Activated T-helper 17 cell treated with anti-CD3 and anti-CD28 coated beads, Interleukin-2, amount 50 U/mL, for 72 hours (primary cell): ENCODE measurements around the gene AGAP5. TPM values are rescaled to one million over a fixed set of nuclear protein-coding genes. Genes with fewer than 3 reads are reported as not detected.
A peak's percentile ranks its signal among the peaks of the same experiment; 100 is the strongest.

Experiments used
- ATAC-seq: fragments of 150-1000 bp; cut with Tn5 transposase; replicated peaks from 2 replicates; pipeline ENCODE4 v1.10.0; 2021; ENCODE audit warnings: mild to moderate bottlenecking, moderate library complexity
- H3K27ac Mint-ChIP-seq: one replicate; pipeline ENCODE4 v1.8.0; 2022; ENCODE audit warnings: mixed read lengths
- H3K27me3 Mint-ChIP-seq: one replicate; pipeline ENCODE4 v1.8.0; 2022; ENCODE audit warnings: mixed read lengths
- H3K36me3 Mint-ChIP-seq: one replicate; pipeline ENCODE4 v1.8.0; 2022; ENCODE audit warnings: low read depth, mild to moderate bottlenecking, mixed read lengths
- H3K4me1 Mint-ChIP-seq: one replicate; pipeline ENCODE4 v1.8.0; 2022; ENCODE audit warnings: mixed read lengths
- H3K4me3 Mint-ChIP-seq: one replicate; pipeline ENCODE4 v1.8.0; 2022; ENCODE audit warnings: mild to moderate bottlenecking, mixed read lengths
- H3K9me3 Mint-ChIP-seq: one replicate; pipeline ENCODE4 v1.8.0; 2022; ENCODE audit warnings: mixed read lengths
- total RNA-seq, 2 donors: library from RNA; stranded (reverse); gene quantifications; one replicate each; pipeline ENCODE4 v1.2.3, GENCODE V29; 2022

The AGAP5 gene
- total RNA-seq, 2 donors from 2014 or later, result 6.3 to 7.2 TPM

DNA sequence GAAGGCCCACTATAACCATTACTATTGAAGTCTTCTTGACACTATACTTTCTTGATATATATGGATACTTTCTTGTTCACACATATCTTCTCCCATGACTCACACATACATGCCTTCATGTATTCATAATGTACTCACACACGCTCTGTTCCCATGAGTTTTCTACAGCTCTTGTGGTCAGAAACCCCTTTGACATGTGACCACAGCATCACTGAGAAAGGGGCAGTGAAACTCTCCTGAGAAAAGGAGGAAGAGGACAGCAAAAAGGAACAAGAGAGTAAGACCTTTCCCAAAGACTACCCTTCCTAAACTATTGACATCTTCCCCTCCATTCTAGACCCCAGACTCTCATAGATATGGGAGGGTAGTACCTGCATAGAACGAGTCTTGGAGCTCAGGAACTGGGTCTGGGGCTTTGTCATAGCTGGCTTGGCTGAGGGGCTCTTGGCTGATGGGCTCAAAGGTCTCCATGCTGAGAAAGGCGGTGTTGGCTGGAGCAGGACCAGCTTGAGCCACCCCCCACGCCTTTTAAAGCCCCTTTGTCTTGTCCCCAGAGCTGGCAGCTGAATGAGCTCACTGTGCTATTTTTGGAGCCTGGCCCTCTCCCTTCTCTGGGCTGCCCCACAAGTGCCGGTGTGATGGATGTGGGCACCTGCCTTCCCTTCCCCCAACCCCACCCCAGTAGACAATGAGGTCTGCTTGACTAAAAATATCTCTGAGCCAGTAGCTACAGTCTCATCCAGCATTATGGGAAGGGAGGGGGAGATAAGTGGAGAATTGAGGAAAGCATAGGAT lies 47.2 kb downstream of the AGAP5 start:
- ATAC-seq, result peak; percentile 31
- no peak overlapping the region for H3K27ac Mint-ChIP-seq
- H3K36me3 Mint-ChIP-seq, result no peaks in the 10 kb centered on the region
- H3K27me3 Mint-ChIP-seq, result peaks cover 11% of the 10 kb centered on the region
- H3K4me1 Mint-ChIP-seq, result no peaks in the 10 kb centered on the region
- no peak overlapping the region for H3K4me3 Mint-ChIP-seq
- H3K9me3 Mint-ChIP-seq, result no peaks in the 10 kb centered on the region

DNA sequence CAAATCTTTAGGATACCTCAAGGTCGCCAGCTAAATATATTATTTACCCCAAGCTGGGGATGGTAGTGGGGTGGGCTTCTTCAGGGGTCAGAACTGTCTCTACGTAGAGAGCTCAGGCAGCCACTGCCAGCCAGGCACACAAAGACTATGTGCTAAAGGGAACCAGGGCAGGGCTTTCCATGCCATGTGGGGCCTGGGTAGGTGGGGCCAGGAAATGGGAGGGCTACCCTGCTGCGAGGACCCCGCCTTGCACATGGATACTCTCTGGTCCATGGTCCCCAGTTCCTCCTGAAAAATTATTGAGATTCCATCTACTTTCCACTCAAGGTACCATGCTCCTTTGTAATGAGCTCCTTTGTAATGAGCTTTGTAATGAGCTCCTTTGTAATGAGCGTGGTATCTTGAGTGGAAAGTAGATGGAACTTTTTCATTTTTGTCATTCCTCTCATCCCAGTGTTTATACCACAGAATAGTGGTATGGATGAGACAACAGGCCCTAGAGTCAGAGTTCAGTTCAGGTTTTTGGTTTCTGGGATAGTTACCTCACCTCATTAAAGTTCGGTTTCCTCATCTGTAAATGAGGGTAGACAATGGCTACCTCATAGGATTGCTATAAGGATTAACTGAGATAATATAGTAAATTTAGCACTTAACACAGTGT lies 47.9 kb downstream of the AGAP5 start:
- no peak for ATAC-seq
- no peaks in the 10 kb centered on the region for H3K9me3 Mint-ChIP-seq
- H3K4me1 Mint-ChIP-seq, result peaks cover 5% of the 10 kb centered on the region
- peaks cover 11% of the 10 kb centered on the region for H3K27me3 Mint-ChIP-seq
- no peaks in the 10 kb centered on the region for H3K36me3 Mint-ChIP-seq
- no peak overlapping the region for H3K4me3 Mint-ChIP-seq
- H3K27ac Mint-ChIP-seq, result no peak overlapping the region

DNA sequence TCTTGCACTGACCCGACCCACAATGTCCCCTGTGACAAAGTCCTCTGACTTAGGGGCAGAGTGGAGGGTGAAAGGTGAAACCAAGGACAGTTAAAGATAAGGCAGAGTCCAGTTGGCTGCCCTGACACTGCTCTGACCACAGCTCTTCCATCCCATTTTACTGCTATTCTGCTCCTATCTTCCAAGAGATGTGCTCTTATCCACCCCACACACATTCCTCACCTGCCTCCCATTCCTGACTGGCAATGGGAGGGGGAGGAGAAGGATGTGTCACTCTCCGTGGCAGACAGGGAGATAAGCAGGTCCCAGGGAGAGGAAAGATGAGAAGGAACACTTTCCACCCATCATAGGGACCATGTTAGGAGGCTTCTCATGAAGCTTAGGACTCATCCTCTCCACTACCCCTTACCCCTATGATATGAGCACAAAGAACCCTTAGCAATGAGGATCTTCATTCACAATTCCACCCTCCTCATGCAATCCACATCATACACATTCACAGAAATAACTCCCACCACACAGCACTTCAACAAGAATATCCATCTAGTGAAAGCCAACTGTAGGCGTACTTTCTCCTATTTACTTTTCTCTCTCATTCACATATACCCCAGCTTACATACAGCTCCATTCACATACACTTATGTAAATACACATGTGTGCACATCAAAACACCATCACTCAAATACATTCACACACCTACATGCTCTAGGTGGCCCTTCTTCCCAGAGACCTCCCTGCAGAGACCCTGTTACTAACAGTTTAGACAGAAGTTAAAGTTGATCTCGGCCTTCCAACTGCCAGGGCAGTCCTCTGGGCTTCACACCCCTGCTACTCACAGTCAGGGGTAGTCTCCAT lies 48.7 kb downstream of the AGAP5 start:
- no peak for ATAC-seq
- H3K36me3 Mint-ChIP-seq, result no peaks in the 10 kb centered on the region
- H3K27me3 Mint-ChIP-seq, result peaks cover 11% of the 10 kb centered on the region
- H3K4me1 Mint-ChIP-seq, result peaks cover 9% of the 10 kb centered on the region
- no peaks in the 10 kb centered on the region for H3K9me3 Mint-ChIP-seq
- no peak overlapping the region for H3K27ac Mint-ChIP-seq
- H3K4me3 Mint-ChIP-seq, result peak overlapping the region; percentile 57

DNA sequence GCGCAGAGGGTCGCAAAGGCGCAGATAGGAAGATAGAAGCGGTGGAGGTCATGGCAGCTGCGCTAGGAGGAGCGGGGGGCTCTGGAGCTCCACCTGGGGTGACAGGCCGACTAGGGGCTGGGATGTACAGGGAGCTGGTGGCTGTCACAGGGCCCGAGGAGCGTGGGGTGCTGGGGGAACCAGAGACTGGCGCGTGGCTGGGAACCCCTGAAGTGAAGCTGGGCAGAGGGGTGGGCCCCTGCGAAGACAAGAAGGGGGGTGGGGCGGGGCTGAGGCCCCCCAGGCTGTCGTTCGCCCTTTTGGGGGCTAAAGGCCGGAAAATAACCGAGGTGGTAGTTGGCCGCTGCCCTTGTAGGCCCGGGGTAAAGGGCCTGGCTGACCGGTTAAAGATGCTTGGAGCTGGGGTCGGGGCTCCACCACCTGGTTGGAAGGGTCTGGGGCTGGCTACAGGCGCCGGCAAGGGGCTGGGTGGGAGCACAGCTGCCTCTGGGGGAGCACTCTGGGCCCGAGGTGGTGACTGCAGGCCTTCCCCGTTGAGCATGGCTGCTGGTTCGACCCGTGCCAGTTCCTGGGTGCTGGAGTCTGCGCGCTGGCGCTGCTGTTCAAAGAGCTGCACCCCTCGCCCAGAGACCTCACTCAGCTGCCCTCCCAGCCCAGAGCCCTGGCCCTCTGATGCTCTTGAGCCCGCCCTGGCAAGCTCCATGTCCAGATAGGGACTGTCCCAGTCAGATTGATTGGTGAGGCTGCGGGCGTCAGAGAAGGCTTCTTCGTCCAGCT lies 49.8 kb downstream of the AGAP5 start:
- H3K4me3 Mint-ChIP-seq, result peak overlapping the region; percentile 57
- H3K27me3 Mint-ChIP-seq, result peaks cover 11% of the 10 kb centered on the region
- no peaks in the 10 kb centered on the region for H3K36me3 Mint-ChIP-seq
- no peaks in the 10 kb centered on the region for H3K9me3 Mint-ChIP-seq
- H3K4me1 Mint-ChIP-seq, result peaks cover 12% of the 10 kb centered on the region
- H3K27ac Mint-ChIP-seq, result peak overlapping the region; percentile 38
- ATAC-seq, result no peak

DNA sequence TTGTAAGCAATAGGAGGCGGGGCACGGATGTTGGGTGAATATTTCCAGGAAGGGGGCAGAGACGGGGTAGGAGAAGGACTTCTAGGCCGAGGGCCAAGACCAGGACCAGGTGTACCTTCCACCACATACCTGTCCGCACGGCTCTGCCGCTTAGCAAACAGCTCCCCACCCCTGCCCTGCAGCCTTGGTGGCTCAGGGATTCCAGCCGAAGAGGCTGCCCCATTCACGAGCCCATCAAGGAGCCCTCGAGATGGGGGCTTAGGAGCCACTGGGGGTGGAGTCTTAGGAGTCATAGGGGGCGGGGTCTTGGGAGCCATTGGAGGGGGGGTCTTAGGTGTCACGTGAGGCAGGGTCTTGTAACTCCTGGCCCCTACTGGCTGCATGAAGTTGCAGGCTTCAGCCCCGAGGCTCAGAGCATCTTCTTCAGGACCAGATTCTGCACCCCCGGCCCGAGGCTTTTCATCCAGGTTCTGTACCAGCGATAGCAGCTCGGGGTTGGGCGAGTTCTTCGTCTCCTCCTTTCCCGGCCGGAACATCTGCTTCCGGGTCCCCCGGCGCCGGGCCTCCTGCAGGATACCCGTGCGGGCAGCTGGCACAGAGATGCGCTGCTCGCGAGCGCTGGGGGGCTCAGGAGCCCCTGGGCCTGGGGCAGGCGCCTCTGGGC lies 50.6 kb downstream of the AGAP5 start:
- Mint-ChIP-seq H3K27me3 (peaks cover 11% of the 10 kb centered on the region), H3K27ac (peak overlapping the region; percentile 38), H3K4me3 (peak overlapping the region; percentile 57), H3K36me3 (no peaks in the 10 kb centered on the region), H3K4me1 (peaks cover 12% of the 10 kb centered on the region), H3K9me3 (no peaks in the 10 kb centered on the region)
- no peak for ATAC-seq

DNA sequence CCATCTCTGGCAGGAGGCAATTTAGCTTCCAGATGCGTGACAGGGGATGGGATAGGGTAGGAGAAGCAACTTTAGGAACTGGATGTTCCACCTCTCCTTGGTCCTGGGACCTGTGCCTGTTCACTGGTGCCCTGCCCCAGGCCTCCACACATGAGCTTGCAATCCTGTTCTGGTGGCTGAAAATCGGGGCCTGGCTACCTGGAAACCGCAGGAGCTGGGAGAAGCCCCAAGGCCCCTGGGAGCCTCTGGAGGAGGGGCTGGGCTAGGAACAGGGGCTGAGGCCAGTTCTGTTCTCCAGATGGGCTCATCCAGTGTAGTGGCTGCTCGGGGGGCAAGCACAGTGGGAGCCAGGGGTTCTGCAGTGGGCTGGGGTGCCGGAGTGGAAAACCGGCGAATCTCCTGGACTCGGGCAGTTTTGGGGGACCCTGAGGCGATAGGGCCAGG lies 51.3 kb downstream of the AGAP5 start:
- peaks cover 11% of the 10 kb centered on the region for H3K27me3 Mint-ChIP-seq
- no peak overlapping the region for H3K27ac Mint-ChIP-seq
- H3K36me3 Mint-ChIP-seq, result no peaks in the 10 kb centered on the region

DNA sequence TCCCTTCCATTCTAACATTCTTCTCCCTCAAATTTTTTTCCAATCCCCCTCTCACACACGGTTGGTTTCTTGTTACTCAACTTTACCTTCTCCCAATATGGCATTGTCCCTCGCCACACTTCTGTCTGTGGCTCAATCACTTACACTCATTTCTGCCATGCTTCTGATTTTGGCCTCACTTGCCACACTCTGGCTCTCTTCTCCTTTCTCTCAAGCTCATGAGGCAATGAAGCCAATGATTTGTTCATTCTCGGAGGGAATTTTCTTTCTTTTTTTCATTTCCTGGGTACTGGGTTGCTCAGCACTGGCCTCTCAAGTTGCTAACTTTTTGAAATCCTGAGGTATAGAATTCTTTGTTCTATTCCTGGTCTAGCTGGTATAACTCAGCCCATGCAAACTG lies 52.7 kb downstream of the AGAP5 start:
- no peaks in the 10 kb centered on the region for H3K36me3 Mint-ChIP-seq
- peaks cover 12% of the 10 kb centered on the region for H3K4me1 Mint-ChIP-seq
- no peaks in the 10 kb centered on the region for H3K9me3 Mint-ChIP-seq
- no peak for ATAC-seq
- H3K27ac Mint-ChIP-seq, result peak overlapping the region; percentile 76
- H3K4me3 Mint-ChIP-seq, result no peak overlapping the region
- peaks cover 8% of the 10 kb centered on the region for H3K27me3 Mint-ChIP-seq

More for the DNA sequence above, 51.3 kb downstream of the AGAP5 start:
- no peak for ATAC-seq
- no peaks in the 10 kb centered on the region for H3K9me3 Mint-ChIP-seq
- H3K4me1 Mint-ChIP-seq, result peaks cover 12% of the 10 kb centered on the region
- peak overlapping the region; percentile 57 for H3K4me3 Mint-ChIP-seq

DNA sequence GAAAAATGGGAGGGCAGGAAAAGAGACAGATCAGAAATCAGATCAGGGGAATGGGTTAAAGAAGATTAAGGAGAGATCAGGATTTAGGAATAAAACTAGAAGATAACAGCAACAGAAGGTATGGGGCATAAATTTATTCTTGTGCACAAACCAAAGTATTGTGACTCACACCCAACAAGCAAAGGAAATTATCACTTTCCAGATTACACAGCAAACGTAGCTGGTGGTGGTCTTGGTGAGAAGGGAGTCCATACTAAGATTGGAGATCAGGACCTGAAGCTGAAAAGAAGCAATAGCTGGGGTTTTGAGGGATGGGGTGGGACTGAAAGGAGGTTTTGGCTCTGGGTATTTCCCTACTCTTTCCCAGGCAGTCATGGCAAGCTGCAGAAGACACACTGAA lies 53.1 kb downstream of the AGAP5 start:
- Mint-ChIP-seq H3K27me3 (peaks cover 8% of the 10 kb centered on the region), H3K27ac (peak overlapping the region; percentile 76), H3K36me3 (no peaks in the 10 kb centered on the region), H3K4me1 (peaks cover 12% of the 10 kb centered on the region), H3K4me3 (no peak overlapping the region), H3K9me3 (no peaks in the 10 kb centered on the region)
- ATAC-seq, result peak; percentile 11

DNA sequence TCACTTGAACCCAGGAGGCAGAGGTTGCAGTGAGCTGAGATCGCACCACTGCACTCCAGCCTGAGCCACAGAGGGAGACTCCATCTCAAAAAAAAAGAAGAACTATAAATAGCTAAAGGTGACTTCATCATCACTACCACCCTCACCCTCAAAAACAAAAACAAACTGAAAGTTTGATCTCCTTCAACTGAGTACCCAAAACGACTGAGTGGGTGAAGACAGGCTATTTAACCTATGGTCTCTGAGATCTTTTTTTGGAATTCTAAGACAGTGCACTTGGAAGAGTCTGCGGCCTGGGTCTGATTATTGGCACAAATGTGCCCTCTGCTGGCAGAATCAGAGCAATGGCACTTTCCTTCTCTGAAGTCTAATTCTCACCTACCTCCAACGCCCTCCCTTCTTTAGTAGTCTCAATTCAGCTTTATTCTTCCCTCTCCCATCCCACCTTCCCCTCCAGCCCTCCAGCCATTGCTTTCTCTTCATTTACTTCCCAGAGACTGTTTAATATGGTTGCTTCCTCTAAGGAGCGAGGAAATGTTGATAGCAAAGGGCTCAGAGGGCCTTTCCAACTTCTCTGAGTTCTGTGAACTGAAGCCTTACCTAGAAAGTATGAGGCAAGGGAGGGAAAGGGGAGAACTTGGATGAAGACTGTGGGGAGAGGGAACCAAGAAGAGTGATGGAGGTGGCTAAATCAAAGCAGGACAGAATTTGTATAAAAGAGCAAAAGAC lies 53.7 kb downstream of the AGAP5 start:
- peaks cover 3% of the 10 kb centered on the region for H3K27me3 Mint-ChIP-seq
- no peaks in the 10 kb centered on the region for H3K36me3 Mint-ChIP-seq
- H3K4me3 Mint-ChIP-seq, result peak overlapping the region; percentile 15
- peaks cover 12% of the 10 kb centered on the region for H3K4me1 Mint-ChIP-seq
- no peaks in the 10 kb centered on the region for H3K9me3 Mint-ChIP-seq
- H3K27ac Mint-ChIP-seq, result peak overlapping the region; percentile 76
- peak; percentile 82 for ATAC-seq

DNA sequence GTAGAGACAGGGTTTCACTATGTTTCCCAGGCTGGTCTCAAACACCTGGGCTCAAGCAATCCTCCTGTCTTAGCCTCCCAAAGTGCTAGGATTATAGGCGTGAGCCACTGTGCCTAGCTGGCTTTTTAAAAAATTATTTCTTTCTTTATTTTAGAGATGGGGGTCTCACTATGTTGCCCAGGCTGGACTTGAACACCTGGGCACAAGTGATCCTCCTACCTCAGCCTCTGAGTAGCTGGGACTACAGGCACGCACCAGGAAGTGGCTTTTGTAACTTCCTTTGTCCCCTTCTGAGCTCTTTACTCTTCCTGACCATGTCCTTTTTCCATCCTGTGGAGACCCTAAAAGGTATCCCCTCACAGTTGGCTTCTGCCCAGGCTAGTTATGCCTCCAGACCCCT lies 54.5 kb downstream of the AGAP5 start:
- no peaks in the 10 kb centered on the region for H3K27me3 Mint-ChIP-seq
- H3K9me3 Mint-ChIP-seq, result no peaks in the 10 kb centered on the region
- no peak overlapping the region for H3K4me3 Mint-ChIP-seq
- peak overlapping the region; percentile 76 for H3K27ac Mint-ChIP-seq
- ATAC-seq, result no peak
- H3K36me3 Mint-ChIP-seq, result no peaks in the 10 kb centered on the region
- H3K4me1 Mint-ChIP-seq, result peaks cover 12% of the 10 kb centered on the region

DNA sequence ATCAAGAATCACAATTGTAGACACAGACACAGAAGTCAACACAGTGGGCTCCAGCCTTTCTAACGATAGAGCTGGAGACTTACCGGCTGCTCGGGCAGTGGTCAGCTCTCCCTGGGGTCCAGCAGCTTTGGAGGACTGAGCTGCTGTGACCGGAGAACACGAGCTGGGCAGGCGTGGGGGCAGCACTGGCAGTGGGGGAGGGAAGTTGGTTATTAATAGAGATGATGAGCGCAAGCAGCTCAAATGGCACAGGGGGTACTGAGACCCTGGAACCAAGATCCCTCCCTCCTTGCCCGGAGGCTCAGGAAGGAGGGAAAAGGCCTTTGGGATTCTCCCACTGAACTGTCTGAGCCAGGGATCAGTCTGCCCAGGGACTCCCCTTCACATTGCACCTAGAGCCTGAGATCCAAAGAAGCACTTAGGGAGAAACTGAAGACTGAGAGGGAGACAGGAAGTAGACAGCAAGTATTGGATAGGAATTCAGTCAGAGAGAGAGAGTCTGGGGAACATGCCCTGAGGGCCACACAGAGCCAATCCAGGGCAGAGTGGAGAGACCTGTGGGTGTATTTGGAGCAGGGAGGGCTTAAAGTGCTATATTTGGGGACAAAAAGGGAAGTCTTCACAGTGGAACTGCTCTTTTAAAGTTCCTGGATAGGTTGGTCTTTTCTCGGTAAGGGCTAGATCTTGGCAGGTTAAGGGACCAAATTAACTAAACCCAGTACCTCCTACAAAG lies 56.4 kb downstream of the AGAP5 start, which contains the start of gene MYOZ1:
MYOZ1 (minus strand) TSS at position 147 of the 733 bp plus-strand sequence. CDS start 1,457 bp downstream, outside the sequence.
- Mint-ChIP-seq H3K27ac (no peak within 1 kb of the TSS), H3K36me3 (no peaks in the 10 kb centered on the region), H3K4me1 (peaks cover 12% of the 10 kb centered on the region), H3K27me3 (no peaks in the 10 kb centered on the region), H3K9me3 (no peaks in the 10 kb centered on the region), H3K4me3 (no peak within 1 kb of the TSS)
- ATAC-seq, result no peak

DNA sequence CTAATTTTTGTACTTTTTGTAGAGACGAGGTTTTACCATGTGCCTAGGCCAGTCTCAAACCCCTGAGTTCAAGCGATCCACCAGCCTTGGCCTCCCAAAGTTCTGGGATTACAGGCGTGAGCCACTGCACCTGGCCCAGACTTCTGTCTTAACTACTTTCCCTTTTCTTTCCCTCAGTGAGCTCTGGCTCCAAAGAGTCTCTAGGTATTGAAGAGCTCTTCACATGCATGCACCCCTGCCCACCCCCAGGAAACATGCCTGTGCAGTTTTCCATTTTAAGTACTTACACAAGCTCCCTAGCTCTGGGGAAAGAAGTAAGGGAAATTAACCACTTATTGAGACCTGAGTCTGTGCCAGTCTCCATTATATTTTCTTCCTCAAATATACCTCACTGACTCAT lies 58.6 kb downstream of the AGAP5 start:
- ATAC-seq, result no peak
- H3K27me3 Mint-ChIP-seq, result no peaks in the 10 kb centered on the region
- H3K4me1 Mint-ChIP-seq, result peaks cover 4% of the 10 kb centered on the region
- no peak overlapping the region for H3K4me3 Mint-ChIP-seq
- H3K27ac Mint-ChIP-seq, result no peak overlapping the region
- H3K36me3 Mint-ChIP-seq, result no peaks in the 10 kb centered on the region
- no peaks in the 10 kb centered on the region for H3K9me3 Mint-ChIP-seq
